Tongue (tissue), 2 donors: ENCODE data around the gene PGBD5. TPM values are rescaled to one million over a fixed set of nuclear protein-coding genes. Genes with fewer than 3 reads are reported as not detected.

ENCODE experiments used
- DNase-seq: peaks from one replicate; pipeline ENCODE4 v3.0.0-alpha.2; 2015
- total RNA-seq: library from RNA; depleted of rRNA; stranded (reverse); fragments of >200 nt; gene quantifications from one replicate; pipeline ENCODE4 v1.2.3, GENCODE V29; 2014

Gene PGBD5
- total RNA-seq, 1 donor from 2014 or later, result 13.6 TPM

DNA sequence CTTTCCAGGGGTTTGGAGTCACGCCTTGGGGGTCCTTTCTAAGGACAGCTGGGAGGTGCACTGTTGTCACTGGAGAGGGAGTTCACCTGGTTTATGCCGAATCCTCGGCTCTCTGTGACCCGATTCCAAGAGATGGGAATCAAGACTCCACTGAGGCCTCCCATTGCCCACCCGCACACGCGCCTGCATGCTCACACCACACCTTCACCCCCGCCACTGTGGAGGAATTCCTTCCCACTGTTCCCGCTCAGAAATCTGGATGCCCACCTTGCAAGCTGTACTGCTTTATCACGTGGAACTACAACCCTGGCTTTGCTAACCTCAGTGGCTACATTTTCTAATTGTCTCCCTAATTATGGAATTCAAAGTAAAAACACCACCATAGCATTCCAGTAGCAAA lies 29.2 kb downstream of the PGBD5 start:
- no peak for DNase-seq

DNA sequence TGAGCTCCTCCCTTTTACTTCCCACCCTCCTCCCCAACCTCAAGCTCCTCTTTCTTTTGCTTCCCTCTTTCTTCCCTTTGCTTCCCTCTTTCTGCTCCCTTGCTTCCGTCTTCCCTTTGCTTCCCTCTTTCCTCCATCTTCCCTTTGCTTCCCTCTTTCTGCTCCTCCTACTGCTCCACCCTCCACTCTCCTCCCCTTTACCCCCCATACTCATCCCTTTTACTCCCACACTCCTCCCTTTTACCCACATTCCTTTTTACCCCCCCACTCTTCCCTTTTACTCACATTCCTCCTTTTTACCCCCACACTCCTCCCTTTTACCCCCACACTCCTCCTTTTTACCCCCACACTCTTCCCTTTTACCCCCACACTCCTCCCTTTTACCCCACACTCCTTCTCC lies 30.2 kb downstream of the PGBD5 start:
- no peak for DNase-seq

DNA sequence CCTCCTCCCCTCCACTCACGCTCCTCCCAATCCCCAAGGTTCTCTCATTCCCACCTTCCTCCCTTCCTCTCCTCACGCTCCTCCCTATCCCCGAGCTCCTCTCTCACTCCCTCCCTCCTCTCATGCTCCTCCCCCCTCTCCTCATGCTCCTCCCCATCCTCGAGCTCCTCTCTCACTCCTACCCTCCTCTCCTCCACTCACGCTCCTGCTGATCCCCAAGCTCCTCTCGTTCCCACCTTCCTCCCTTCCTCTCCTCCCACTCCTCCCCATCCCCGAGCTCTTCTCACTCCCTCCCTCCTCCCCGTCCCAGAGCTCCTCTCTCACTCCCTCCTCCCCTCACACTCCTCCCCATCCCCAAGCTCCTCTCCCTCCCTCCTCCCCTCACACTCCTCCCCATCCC lies 31.4 kb downstream of the PGBD5 start:
- DNase-seq, result no peak

DNA sequence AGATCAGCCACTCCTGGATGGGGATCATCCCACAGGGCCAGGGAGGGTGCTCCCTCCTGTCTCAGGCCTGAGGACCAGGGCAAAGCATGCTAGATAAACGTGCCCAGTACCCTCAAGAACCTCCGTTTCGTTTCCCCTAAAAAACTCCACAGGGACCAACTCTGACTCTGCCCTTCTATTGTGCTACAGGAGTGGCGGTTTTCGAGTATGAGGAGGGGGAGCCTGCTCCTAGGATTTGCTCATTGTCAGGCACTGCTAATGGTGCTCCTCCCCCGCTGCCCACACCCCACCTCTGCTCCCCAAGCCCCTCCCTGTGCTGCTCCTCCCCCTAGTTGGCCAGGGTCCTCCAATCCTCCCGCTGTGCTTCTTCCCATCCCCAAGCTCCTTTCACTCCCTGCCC lies 32.0 kb downstream of the PGBD5 start:
- no peak for DNase-seq

DNA sequence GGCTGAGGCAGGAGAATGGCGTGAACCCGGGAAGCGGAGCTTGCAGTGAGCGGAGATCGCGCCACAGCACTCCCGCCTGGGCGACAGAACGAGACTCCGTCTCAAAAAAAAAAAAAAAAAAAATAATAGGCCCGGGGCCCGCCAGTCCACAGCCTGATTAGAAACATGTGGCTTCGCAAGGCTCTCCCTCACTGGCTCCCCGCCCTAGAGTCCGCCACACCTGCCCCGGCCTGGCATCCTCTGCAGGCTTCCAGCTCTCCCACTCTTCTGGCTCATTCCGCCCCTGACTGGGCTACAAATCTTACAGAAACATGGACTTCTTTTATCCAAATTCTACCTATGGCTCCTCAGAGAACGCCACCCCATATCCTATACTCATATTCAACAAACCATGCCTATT lies 32.4 kb downstream of the PGBD5 start:
- no peak for DNase-seq

DNA sequence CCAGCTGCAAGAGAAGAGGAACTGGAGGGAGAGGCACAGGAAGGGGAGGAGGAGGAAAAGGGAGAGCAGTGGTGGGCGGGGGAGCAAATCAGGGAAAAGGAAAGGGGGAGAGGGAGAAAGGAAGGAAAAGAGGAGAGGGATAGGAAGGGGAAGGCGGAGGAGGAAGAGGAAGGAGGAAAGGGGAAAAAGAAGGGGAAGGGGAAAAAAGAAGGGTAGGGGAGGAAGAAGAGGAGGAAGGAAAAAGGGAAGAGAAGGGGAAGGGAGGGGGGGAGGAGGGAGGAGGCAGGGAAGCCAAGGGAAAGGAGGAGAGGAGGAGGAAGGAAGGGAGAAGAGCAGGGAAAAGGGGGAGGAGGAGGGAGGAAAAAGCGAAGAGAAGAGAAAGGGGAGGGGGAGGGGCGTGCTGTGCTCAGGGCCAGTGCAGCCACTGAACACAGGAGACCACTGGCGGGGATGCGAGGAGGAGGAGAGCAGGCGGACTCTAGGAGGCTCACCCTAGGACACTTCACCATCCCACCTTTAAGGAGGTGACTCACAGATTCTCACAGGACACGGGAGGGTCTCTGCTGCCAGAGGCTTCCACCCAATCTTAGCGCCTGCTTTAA lies 33.1 kb downstream of the PGBD5 start:
- DNase-seq, result no peak

DNA sequence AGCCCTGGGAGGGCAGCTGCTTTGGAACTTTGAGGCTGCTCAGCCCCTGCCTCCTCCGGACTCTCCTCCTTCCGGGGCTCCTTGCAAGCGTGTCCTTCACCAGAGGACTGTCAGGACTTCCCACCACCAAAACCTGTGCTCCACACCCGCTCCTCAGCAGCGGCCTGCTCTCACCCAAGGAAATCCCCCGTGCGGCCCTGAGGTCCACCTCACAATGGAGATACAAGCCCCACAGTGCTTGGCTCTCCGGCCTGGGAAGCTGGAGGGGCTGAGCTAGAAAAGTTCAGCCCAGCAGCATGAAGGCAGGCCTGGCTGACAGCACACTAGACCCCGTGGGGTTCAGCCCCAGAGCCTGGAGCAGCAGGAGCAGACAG lies 33.6 kb downstream of the PGBD5 start:
- no peak for DNase-seq

DNA sequence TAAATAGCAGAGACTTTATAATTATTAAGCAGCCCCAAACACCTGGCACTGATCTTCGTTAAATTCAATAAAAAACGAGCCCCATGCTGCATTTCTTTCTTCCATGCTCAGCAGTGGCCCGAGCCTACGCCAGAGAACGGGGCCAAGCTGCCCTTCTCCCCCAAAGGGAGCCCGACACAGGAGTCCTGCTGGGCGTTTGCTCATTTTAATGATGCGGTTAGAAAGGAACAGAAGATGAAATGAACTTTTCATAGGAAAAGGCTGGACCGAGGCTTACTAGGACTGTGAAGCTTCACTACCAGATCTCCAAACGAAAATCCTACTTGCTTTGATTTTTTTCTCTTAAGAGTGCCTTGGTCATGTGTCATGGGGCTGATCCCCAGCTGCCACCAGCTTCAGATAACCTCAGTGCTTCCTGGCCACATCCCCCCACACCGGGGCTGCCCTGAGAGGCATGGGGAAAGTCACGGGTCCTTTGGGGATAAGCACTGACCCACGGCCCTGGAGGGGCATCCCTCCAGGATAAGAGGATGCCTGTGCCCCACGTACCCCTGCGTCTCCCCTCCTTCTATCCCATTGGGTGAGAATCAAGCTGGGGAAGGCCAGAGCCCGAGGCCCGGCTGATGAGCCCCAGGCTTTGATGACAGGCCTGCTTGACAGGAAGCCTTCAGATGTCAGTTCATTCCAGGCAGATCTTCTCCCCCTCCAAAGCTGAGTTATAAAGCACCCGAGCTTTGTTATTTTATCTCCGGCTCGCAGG lies 34.2 kb downstream of the PGBD5 start:
- no peak for DNase-seq

DNA sequence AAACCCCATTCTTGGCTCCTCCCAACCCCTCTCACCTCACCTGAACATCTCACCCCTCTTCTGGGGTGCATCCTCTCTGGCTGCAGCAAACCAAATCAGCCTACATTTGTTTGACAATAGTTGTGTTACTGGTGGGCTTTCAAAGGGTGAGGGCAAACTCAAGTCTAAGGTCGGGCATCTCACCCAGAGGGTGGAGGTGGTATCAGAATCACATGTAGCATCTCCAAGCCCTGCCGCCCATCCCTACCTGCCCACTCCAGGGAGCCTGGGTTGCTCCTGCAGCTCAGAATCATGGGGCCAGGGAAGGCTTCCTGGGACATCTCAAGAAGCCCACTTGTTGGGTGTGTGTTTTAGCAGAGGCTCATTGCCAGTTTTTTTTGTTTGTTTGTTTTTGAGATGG lies 35.8 kb downstream of the PGBD5 start:
- DNase-seq, result no peak

DNA sequence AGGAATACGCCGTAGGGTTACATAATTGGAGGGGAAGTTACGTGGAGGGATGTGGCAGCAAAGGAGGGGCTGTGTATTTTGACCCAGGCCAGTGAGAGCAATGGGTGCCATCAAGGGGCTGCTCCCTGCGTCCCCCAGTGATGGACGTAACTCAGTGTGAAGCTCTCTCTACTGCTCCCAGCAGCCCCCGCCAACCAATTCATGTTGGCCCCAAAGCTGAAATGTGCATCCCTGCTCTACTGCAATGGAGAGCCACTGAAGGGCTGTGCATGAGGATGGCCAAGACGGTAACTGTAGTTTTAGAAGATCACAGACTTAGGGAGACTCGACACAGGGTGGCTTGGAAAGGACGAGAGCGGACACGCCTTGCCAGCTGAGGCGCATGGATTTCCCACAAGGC lies 38.3 kb downstream of the PGBD5 start:
- DNase-seq, result no peak

DNA sequence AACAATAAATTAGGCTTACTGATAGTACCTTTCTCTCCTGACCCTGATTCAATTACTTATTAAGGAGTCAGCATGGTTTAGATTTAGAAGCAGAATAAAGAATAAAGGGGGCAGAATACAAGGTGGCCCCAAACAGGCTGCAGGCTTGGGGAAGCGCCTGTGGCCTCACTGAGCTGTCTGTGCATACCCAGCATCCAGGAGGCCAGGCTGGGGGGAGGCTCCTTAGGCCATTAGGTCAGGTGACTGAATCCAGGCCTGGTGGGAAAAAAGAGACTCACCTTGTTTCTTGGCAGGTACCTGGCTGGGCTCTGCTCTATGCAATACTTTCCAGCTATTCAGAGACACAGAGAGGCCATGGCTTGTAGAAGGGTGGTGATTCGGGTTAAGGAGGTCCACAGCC lies 38.8 kb downstream of the PGBD5 start:
- no peak for DNase-seq

DNA sequence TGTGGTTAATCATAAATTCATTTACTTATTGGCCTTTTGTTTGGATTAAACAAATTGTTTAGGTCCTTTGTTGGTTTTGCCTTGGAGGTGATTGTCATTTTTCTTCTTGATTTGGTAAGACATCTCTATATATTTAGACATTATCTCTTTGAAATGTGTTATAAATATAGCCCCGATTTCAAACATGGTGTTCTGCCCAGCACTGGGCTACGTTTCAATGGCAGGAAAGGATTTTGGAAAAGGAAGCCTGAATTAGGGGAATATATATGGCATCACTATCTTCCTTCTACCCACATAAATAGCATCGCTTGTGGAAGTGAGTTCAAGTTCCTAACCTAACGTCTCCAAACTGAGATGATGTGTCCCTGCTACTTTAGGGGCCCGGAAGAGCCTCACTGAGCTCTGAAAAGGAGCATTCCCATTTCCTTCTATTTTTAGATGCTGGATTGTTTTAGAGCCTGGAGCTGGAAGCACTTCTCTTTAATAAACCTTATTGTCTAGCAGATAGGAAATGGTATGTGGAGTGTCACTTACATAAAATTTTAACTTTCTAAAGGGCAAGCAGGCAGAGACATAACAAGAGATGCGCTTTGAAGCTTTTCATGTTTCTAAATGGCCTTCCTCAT lies 39.4 kb downstream of the PGBD5 start:
- no peak for DNase-seq

DNA sequence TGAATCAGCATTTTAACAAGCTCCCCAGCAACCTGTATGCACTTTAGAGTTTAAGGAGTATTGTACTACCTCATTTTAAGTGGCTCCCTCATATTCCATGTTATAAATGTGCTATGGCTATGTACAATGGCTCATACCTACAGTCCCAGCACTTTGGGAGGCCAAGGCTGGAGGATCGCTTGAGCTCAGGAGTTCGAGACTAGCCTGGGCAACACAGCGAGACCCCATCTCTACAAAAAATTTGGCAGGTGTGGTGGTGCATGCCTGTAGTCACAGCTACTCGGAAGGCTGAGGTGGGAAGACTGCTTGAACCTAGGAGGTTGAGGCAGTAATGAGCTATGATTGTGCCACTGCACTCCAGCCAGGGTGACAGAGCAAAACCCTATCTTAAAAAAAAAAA lies 40.2 kb downstream of the PGBD5 start:
- no peak for DNase-seq

DNA sequence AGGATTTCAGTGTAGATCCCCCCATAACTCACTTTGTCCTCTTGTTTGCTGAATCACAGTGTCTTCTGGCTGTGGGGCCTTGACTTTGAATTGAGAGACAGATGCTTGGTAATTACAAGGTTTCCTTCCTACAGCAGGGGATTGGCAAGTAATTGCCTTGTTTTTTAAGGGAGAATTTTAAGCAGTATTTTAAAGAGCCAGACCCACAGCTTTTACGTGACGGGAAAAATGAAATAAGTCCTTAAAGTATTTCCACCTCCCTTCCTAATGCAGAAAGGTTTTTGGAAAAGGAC lies 41.0 kb downstream of the PGBD5 start:
- no peak for DNase-seq

DNA sequence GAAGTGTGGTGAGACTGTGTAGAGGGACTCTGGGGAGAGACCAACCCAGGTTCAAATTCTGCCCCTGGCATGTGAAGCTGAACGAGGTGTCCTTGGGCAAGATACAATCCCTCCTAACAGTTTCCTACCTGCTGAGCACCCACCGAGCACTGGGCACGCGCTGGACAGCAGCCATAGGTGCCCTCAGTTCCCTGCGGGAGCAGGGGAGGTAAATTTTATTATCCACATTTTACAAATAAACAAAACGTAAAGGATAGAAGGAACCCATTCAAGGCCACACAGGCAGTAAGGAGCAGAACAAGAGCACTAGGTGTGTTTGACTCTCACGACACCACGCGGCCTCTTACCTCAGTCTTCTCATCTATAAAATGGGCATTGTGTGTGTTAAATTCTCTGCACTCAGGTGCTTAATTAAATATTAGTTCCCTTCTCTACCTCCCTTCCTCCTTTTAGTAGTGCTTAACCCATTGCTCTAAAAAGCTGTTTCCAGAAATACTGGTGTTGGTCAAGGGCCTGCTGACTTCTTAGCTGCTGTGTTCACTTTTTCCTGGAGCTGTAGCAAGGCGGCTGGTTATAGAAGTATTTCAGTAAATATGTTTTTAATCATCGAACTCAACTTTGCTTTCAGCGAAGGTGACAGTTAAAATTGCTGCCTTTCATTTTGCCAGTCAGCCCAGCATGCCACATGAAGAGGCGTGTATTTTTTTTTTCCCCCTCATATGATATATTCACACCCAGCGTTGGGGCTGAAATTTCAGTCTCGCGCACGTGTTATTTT lies 41.6 kb downstream of the PGBD5 start:
- no peak for DNase-seq

DNA sequence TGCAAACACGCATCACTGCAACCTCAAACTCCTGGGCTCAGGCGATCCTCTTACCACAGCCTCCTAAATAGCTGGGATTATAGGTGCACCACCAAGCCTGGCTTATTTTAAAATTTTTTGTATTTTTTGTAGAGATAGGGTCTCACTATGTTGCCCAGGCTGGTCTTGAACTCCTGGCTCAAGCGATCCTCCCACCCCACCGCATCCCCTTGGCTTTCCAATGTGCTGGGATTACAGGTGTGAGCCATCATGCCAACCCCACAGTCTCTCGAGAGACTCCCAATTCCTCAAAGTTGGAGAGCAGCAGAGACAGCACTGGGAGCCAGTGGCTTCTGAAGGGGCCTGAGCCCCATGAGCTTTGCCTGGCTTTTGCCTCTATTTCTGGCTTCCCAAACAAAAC lies 42.7 kb downstream of the PGBD5 start:
- no peak for DNase-seq

DNA sequence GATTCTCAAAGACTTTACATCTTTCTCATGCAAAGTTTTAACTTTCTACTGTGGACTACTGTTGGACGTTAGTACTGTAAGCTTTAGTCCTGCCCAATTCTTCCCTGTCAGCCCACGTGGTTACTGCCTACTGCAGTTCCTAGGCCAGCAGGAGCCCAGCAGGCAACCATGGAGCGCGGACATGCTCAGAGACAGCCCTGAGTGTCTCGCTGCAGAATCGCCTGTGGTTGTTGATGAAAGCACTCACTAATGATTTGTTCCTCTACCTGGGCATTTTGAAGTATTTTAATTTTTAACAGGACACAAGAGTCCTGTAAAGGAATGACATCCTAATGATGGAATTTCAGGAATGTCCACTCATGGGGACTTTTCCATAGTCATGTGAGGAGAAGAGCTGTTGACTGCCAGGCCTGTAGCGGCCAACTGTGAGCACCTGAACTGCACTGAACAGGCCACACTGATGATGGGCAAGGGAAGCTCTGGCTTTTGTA lies 44.1 kb downstream of the PGBD5 start:
- no peak for DNase-seq

DNA sequence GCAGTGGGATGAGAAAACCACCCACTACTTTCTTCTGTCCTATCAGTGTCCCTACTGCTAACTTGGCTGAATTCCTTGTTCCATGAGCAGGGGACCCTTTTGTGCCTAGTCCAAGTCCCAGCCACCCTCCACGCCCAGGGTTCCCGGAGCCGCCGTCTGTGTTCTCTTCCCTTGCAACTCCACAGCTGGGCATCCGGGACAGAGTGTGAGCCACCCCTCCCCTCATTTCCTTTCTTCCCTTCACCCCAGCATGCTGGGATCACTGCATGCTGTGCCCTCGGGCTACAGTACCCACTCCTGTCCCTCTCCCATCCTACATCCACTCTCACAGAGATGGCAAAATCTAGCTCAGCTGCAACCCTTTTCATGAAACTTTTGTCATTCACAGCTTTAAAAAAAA lies 44.5 kb downstream of the PGBD5 start:
- DNase-seq, result no peak

DNA sequence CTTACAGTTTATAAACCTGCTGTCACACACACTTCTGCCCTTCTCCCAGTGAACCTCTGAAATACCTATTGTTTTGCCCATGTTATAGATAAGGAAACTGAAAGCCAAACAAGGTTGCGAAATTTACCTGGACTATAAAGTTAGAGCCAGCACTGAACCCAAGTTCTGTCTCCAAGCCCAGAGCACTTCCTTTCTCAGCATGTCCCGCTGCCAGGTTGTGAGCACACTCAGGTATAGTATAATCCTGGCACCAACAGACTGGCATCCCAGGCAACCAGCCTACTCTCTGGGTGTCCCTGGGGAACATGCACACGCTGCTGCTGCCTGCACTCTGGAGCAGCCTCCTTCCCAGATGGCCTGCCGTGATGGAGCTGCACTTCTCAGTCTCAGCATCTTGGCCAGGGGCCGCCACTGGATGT lies 45.1 kb downstream of the PGBD5 start:
- no peak for DNase-seq

DNA sequence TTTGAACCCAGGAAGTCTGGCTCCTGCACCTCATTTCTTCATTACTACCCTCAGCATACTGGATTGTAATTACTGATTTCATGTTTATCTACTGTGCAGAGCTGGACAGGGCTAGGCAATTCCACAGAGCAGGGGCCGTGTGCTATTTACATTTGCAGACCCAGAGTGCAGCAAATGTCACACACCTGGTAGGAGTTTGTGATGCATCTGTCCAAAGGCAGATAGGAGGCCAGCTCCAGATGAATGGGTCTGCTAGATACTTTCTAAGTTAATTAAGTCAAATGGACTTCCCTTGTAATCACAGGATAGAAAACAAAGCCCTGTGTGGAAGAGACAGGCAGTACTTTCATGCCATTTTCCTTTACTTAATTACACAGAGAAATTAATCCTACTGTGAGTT lies 46.2 kb downstream of the PGBD5 start:
- DNase-seq, result no peak

DNA sequence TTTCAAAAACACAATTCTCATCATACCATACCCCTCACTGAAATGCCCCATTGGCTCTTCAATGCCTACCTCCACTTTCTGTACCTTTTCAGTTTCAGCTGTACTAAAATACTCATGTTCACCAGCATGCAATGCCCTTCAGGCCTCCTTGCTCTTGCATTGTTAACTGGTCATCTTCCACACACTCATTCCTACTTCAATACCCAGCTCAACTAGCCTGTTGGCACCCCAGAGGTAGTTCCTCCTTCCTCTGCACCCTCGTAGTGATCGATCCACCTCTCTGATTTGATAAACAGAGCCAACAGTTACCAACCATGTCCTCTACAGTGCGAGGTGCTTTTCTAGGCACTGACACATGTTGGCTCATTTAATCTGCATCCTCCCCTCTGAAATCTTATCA lies 46.7 kb downstream of the PGBD5 start:
- DNase-seq, result no peak

DNA sequence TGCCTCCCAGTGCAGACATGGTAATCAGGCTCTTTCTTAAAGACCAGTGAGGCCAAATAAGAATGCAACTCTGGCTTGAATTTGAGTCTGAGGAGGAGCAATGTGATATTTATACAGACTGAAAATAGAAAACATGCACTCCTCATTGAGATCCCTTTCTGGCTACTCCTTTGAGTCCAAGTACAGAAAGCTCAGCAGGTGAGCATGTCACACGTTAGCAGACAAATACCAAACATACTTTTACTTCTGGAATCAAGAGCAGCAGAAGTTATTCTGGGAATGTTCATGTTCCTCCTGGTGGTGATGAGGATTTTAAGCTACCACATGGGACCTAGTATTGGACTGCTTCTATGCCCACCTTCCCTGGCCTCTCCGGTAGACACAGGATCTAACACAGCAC lies 48.3 kb downstream of the PGBD5 start:
- DNase-seq, result no peak

DNA sequence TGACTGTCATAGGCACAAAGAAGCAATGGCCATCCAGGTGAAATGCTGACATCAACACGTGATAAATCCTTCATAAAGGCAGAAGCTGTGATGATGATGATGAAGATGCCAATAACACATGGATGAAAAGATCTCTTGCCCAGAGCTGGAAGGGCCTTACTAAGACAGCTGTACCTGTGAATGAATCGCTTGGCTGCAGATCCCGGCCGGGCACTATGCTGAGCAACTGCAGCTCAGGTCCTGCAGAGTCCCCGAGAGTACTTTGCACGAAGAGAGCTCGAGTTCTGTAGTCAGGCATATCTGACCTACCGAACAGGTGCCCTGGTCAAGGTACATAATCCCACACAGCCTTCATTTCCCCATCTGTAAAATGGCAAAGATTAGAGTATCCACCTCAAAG lies 48.8 kb downstream of the PGBD5 start:
- no peak for DNase-seq
